A673 (cell line): ENCODE measurements around the gene MRPS18A.

Source experiments
- EZH2 ChIP-seq: fragments of 200-600 bp; sonication (generic); IDR thresholded peaks from 2 replicates; pipeline ENCODE4 v1.6.1; 2017; ENCODE audit warnings: borderline replicate concordance, low read depth, mild to moderate bottlenecking, mixed read lengths, antibody characterized with exemption, low read length; ENCODE audit not compliant: poor library complexity, severe bottlenecking
- TF ChIP-seq, protein P1 (sequence below): fragments of 300-800, 200-600 bp; sonication (generic); conservative IDR thresholded peaks from 2 replicates; pipeline ENCODE4 v1.5.1; 2017; ENCODE audit warnings: low read depth, mild to moderate bottlenecking, antibody characterized with exemption, low read length, moderate library complexity, mixed read lengths

- TF ChIP-seq, protein P1, sequence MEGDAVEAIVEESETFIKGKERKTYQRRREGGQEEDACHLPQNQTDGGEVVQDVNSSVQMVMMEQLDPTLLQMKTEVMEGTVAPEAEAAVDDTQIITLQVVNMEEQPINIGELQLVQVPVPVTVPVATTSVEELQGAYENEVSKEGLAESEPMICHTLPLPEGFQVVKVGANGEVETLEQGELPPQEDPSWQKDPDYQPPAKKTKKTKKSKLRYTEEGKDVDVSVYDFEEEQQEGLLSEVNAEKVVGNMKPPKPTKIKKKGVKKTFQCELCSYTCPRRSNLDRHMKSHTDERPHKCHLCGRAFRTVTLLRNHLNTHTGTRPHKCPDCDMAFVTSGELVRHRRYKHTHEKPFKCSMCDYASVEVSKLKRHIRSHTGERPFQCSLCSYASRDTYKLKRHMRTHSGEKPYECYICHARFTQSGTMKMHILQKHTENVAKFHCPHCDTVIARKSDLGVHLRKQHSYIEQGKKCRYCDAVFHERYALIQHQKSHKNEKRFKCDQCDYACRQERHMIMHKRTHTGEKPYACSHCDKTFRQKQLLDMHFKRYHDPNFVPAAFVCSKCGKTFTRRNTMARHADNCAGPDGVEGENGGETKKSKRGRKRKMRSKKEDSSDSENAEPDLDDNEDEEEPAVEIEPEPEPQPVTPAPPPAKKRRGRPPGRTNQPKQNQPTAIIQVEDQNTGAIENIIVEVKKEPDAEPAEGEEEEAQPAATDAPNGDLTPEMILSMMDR: no peak
- no peak for TF ChIP-seq EZH2
Measured at GRCh38 chr6:43703512-43704429, 16.2 kb upstream of the MRPS18A start.
